GM18520 (cell line): Measurements from ENCODE around the gene L1CAM.

Source experiments
- ATAC-seq: cut with Tn5 transposase; IDR thresholded peaks from one replicate; pipeline ENCODE4 v1.9.1; 2021; ENCODE audit not compliant: unreplicated experiment

The L1CAM gene

GRCh38 chrX:153925739-153926551 is 40.0 kb upstream of the L1CAM start, which contains the start of gene ARHGAP4:
TSS of gene ARHGAP4 (minus strand) at chrX:153926264. CDS start at chrX:153926202, 62 bp downstream.
- no peak for ATAC-seq

GRCh38 chrX:153925387-153925738 is 39.4 kb upstream of the L1CAM start:
- no peak for ATAC-seq

GRCh38 chrX:153924149-153924861 is 38.3 kb upstream of the L1CAM start:
- ATAC-seq: no peak

- no peak for ATAC-seq
These were observed 37.2 kb upstream of the L1CAM start for GRCh38 chrX:153922932-153923857.

- ATAC-seq: no peak
These were observed 35.8 kb upstream of the L1CAM start for GRCh38 chrX:153921511-153922446.

GRCh38 chrX:153921070-153921469 is 35.1 kb upstream of the L1CAM start:
- ATAC-seq: no peak

- ATAC-seq: no peak
These were observed 34.6 kb upstream of the L1CAM start for GRCh38 chrX:153920546-153920945.

GRCh38 chrX:153919281-153919680 is 33.3 kb upstream of the L1CAM start:
- ATAC-seq: no peak

GRCh38 chrX:153917869-153918268 is 31.9 kb upstream of the L1CAM start:
- ATAC-seq: no peak

- ATAC-seq: no peak
These were observed 27.7 kb upstream of the L1CAM start for GRCh38 chrX:153913701-153914100.

- ATAC-seq: no peak
These were observed 27.2 kb upstream of the L1CAM start for GRCh38 chrX:153913211-153913610.

GRCh38 chrX:153911798-153912197 is 25.8 kb upstream of the L1CAM start:
- ATAC-seq: no peak

GRCh38 chrX:153910446-153910845 is 24.5 kb upstream of the L1CAM start:
- ATAC-seq: no peak

- no peak for ATAC-seq
These were observed 24.0 kb upstream of the L1CAM start for GRCh38 chrX:153909980-153910360.

- no peak for ATAC-seq
These were observed 23.3 kb upstream of the L1CAM start for GRCh38 chrX:153909024-153909979.

GRCh38 chrX:153908219-153908860 is 22.4 kb upstream of the L1CAM start:
- no peak for ATAC-seq

- no peak for ATAC-seq
These were observed 21.5 kb upstream of the L1CAM start for GRCh38 chrX:153907456-153907855.

GRCh38 chrX:153906126-153906917 is 20.3 kb upstream of the L1CAM start:
- no peak for ATAC-seq
